Measurements from ENCODE around the gene GADD45B.
"Not testable (repeated sequence)": the region's sequence is repeated elsewhere in the genome, so short reads cannot be mapped to it uniquely, and the experiment has no call there.

GADD45B gene

GRCh38 chr19:2469102-2469914 is 6.6 kb upstream of the GADD45B start:
- peak; percentile 95 for DNase-seq (ENCODE audit: low read depth, low spot score)

GRCh38 chr19:2469915-2470200 is 6.1 kb upstream of the GADD45B start:
- DNase-seq (ENCODE audit: low read depth, low spot score), result not testable (repeated sequence)

- DNase-seq (ENCODE audit: low read depth, low spot score), result peak; percentile 96
These were observed 1.5 kb upstream of the GADD45B start for GRCh38 chr19:2474232-2475017.

GRCh38 chr19:2475018-2475701 is 767 bp upstream of the GADD45B start:
- DNase-seq (ENCODE audit: low read depth, low spot score), result peak; percentile 84

GRCh38 chr19:2476451-2477140 is 669 bp downstream of the GADD45B start:
- peak; percentile 72 for DNase-seq (ENCODE audit: low read depth, low spot score)

- DNase-seq (ENCODE audit: low read depth, low spot score), result no peak
These were observed 1.3 kb downstream of the GADD45B start for GRCh38 chr19:2477141-2477710.

GRCh38 chr19:2477732-2478191 is 1.8 kb downstream of the GADD45B start:
- DNase-seq (ENCODE audit: low read depth, low spot score), result no peak

GRCh38 chr19:2478278-2478755 is 2.4 kb downstream of the GADD45B start:
- DNase-seq (ENCODE audit: low read depth, low spot score), result peak; percentile 83

GRCh38 chr19:2478756-2479555 is 3.0 kb downstream of the GADD45B start:
- peak; percentile 77 for DNase-seq (ENCODE audit: low read depth, low spot score)

GRCh38 chr19:2479556-2480194 is 3.7 kb downstream of the GADD45B start:
- no peak for DNase-seq (ENCODE audit: low read depth, low spot score)

- DNase-seq (ENCODE audit: low read depth, low spot score), result no peak
These were observed 5.5 kb downstream of the GADD45B start for GRCh38 chr19:2481466-2481865.

- DNase-seq (ENCODE audit: low read depth, low spot score), result no peak
These were observed 6.6 kb downstream of the GADD45B start for GRCh38 chr19:2482354-2483038.

- DNase-seq (ENCODE audit: low read depth, low spot score), result no peak
These were observed 7.2 kb downstream of the GADD45B start for GRCh38 chr19:2483084-2483483.

- no peak for DNase-seq (ENCODE audit: low read depth, low spot score)
These were observed 7.7 kb downstream of the GADD45B start for GRCh38 chr19:2483484-2484151.

GRCh38 chr19:2484178-2484937 is 8.4 kb downstream of the GADD45B start:
- no peak for DNase-seq (ENCODE audit: low read depth, low spot score)

- DNase-seq (ENCODE audit: low read depth, low spot score), result no peak
These were observed 9.5 kb downstream of the GADD45B start for GRCh38 chr19:2485428-2485827.

GRCh38 chr19:2487090-2487489 is 11.2 kb downstream of the GADD45B start:
- no peak for DNase-seq (ENCODE audit: low read depth, low spot score)

GRCh38 chr19:2487842-2488241 is 11.9 kb downstream of the GADD45B start:
- no peak for DNase-seq (ENCODE audit: low read depth, low spot score)

Measured in ELF-1 (cell line).